WI38 (cell line): ENCODE measurements around the gene ARL15.

ENCODE experiments used
- H3K4me3 ChIP-seq: 2 replicates; pipeline ENCODE4 v1.5.1; 2011; ENCODE audit warnings: low read depth, mild to moderate bottlenecking, control low read depth, low read length
- CTCF ChIP-seq: IDR thresholded peaks from 2 replicates; pipeline ENCODE4 v1.5.1; 2012; ENCODE audit warnings: low read depth, mild to moderate bottlenecking, control low read depth, low read length

The ARL15 gene

GRCh38 chr5:54159153-54159892 lies 151.1 kb downstream of the ARL15 start:
- no peak overlapping the region for H3K4me3 ChIP-seq
- no peak for TF ChIP-seq CTCF

GRCh38 chr5:54156577-54156976 lies 153.8 kb downstream of the ARL15 start:
- no peak for TF ChIP-seq CTCF
- no peak overlapping the region for H3K4me3 ChIP-seq

- no peak for TF ChIP-seq CTCF
- no peak overlapping the region for H3K4me3 ChIP-seq
Observed at GRCh38 chr5:54150841-54151240, 159.5 kb downstream of the ARL15 start.

- no peak overlapping the region for H3K4me3 ChIP-seq
- no peak for TF ChIP-seq CTCF
Observed at GRCh38 chr5:54148858-54149257, 161.5 kb downstream of the ARL15 start.

- no peak overlapping the region for H3K4me3 ChIP-seq
- TF ChIP-seq CTCF, result peak; percentile 19; the same call in 1 of the 2 replicates
Observed at GRCh38 chr5:54148067-54148845, 162.1 kb downstream of the ARL15 start.

- no peak for TF ChIP-seq CTCF
- H3K4me3 ChIP-seq, result no peak overlapping the region
Observed at GRCh38 chr5:54146916-54147315, 163.5 kb downstream of the ARL15 start.

- TF ChIP-seq CTCF, result no peak
- no peak overlapping the region for H3K4me3 ChIP-seq
Observed at GRCh38 chr5:54146390-54146789, 164.0 kb downstream of the ARL15 start.
